A549 (cell line): Measurements from ENCODE around the gene UXS1. TPM values are rescaled to one million over a fixed set of nuclear protein-coding genes. Genes with fewer than 3 reads are reported as not detected.

Experiments
- ATAC-seq, 2 experiments: fragments of 200-7000 bp in 1 of 2; fragments of >200 bp in 1 of 2; cut with Nextera tagmentation in 1 of 2; cut with Tn5 transposase in 1 of 2; 3 replicates each; pipeline versions ENCODE4 v1.8.0 to v1.9.1; 2018 to 2020; ENCODE audit warnings: mild to moderate bottlenecking in 1 of 2, moderate library complexity in 1 of 2
- CTCF ChIA-PET: fragments of 300-600 bp; sonication (Branson Sonifier 250); formaldehyde crosslinking; extraction: SDS; loops from one replicate; lab custom pipeline; 2021; ENCODE audit warnings: antibody characterized with exemption, inconsistent platforms; lab: Yijun Ruan, JAX
- POLR2A ChIA-PET: fragments of 350-600 bp; formaldehyde crosslinking; extraction: SDS; loops from one replicate; lab custom pipeline; 2021; ENCODE audit warnings: antibody characterized with exemption, inconsistent platforms; lab: Yijun Ruan, JAX
- DNase-seq, 2 experiments: peaks; one replicate each; pipeline versions ENCODE4 v3.0.0 to v3.0.0-alpha.2; 2011 to 2016; ENCODE audit warnings: low read depth in 1 of 2, low spot score in 1 of 2
- FAIRE-seq: peaks from 2 replicates; lab custom pipeline; 2011; peaks lifted over from hg19 to GRCh38; lab: Jason Lieb, UNC
- H3K27ac ChIP-seq, 2 experiments: fragments of >200 bp; sonication (Bioruptor Twin); formaldehyde crosslinking; 3 replicates each; pipeline ENCODE4 v1.5.1; 2016 to 2017
- H3K4me1 ChIP-seq: fragments of >200 bp; sonication (Bioruptor Twin); formaldehyde crosslinking; 3 replicates; pipeline ENCODE4 v1.6.1; 2016
- H3K4me2 ChIP-seq: fragments of >200 bp; sonication (Bioruptor Twin); formaldehyde crosslinking; 3 replicates; pipeline ENCODE4 v1.6.1; 2016
- H3K4me3 ChIP-seq: fragments of >200 bp; sonication (Bioruptor Twin); formaldehyde crosslinking; 3 replicates; pipeline ENCODE4 v1.5.1; 2016
- H3K9me3 ChIP-seq: fragments of >200 bp; sonication (Bioruptor Twin); formaldehyde crosslinking; 3 replicates; pipeline ENCODE4 v1.6.1; 2016
- CBX2 ChIP-seq: fragments of 200-600 bp; sonication (generic); IDR thresholded peaks from 2 replicates; pipeline ENCODE4 v1.6.1; 2016; ENCODE audit warnings: low read depth, mild to moderate bottlenecking, borderline replicate concordance
- CEBPB ChIP-seq, 2 experiments: fragments of >200 bp in 1 of 2; sonication (Bioruptor Twin) in 1 of 2; formaldehyde crosslinking in 1 of 2; IDR thresholded peaks; 2 replicates each; pipeline ENCODE4 v1.6.1; 2012 to 2016
- CTCF ChIP-seq: fragments of >200 bp; sonication (Bioruptor Twin); formaldehyde crosslinking; IDR thresholded peaks from 3 replicates; pipeline ENCODE4 v1.5.1; 2016
- E2F6 ChIP-seq: IDR thresholded peaks from 2 replicates; pipeline ENCODE4 v1.6.1; 2012; ENCODE audit warnings: low read depth, borderline replicate concordance
- EHF ChIP-seq: fragments of 250-450 bp; sonication (Bioruptor Pico); IDR thresholded peaks from 2 replicates; pipeline ENCODE4 v1.5.0; 2020; ENCODE audit warnings: mild to moderate bottlenecking
- ESRRA ChIP-seq: fragments of 150-350 bp; IDR thresholded peaks from 2 replicates; pipeline ENCODE4 v1.6.1; 2014; ENCODE audit warnings: mild to moderate bottlenecking, low read length, borderline replicate concordance
- FOSB ChIP-seq: fragments of 250-450 bp; sonication (Bioruptor Pico); IDR thresholded peaks from 2 replicates; pipeline ENCODE4 v1.5.0; 2020; ENCODE audit warnings: mild to moderate bottlenecking, moderate library complexity
- GATA3 ChIP-seq: IDR thresholded peaks from 2 replicates; pipeline ENCODE4 v1.6.1; 2012; ENCODE audit warnings: borderline replicate concordance
- HDAC2 ChIP-seq: fragments of 200-600 bp; sonication (generic); IDR thresholded peaks from 2 replicates; pipeline ENCODE4 v1.6.1; 2016
- HEYL ChIP-seq: fragments of 250-450 bp; sonication (Bioruptor Pico); IDR thresholded peaks from 2 replicates; pipeline ENCODE4 v1.8.0; 2021; ENCODE audit warnings: mild to moderate bottlenecking, moderate library complexity
- HMGXB4 ChIP-seq: fragments of 250-450 bp; sonication (Bioruptor Pico); IDR thresholded peaks from 2 replicates; pipeline ENCODE4 v1.5.0; 2021; ENCODE audit warnings: mild to moderate bottlenecking, moderate library complexity, borderline replicate concordance
- HOXB13 ChIP-seq: fragments of 250-450 bp; sonication (Bioruptor Pico); IDR thresholded peaks from 2 replicates; pipeline ENCODE4 v1.5.0; 2020; ENCODE audit warnings: low read depth, mild to moderate bottlenecking, moderate library complexity
- JUN ChIP-seq, 2 experiments: fragments of >200 bp; sonication (Bioruptor Twin); formaldehyde crosslinking; IDR thresholded peaks; 2 replicates in 1 of 2; 3 replicates in 1 of 2; pipeline ENCODE4 v1.6.1; 2016 to 2017
- JUNB ChIP-seq: fragments of >200 bp; sonication (Bioruptor Twin); formaldehyde crosslinking; IDR thresholded peaks from 2 replicates; pipeline ENCODE4 v1.6.1; 2016
- KDM1A ChIP-seq: fragments of 200-600 bp; sonication (generic); IDR thresholded peaks from 2 replicates; pipeline ENCODE4 v1.6.1; 2016; ENCODE audit warnings: low read depth, mild to moderate bottlenecking
- MAX ChIP-seq: IDR thresholded peaks from 2 replicates; pipeline ENCODE4 v1.6.1; 2012
- MYC ChIP-seq: IDR thresholded peaks from 2 replicates; pipeline ENCODE4 v1.6.1; 2012; ENCODE audit warnings: mild to moderate bottlenecking, inconsistent platforms, low read length, improper control_type of control experiment, borderline replicate concordance
- NR3C1 ChIP-seq: fragments of >200 bp; sonication (Bioruptor Twin); formaldehyde crosslinking; IDR thresholded peaks from 3 replicates; pipeline ENCODE4 v1.6.1; 2017
- PBX3 ChIP-seq: IDR thresholded peaks from 2 replicates; pipeline ENCODE4 v1.6.1; 2012
- RAD21 ChIP-seq, 2 experiments: fragments of >200 bp in 1 of 2; sonication (Bioruptor Twin) in 1 of 2; formaldehyde crosslinking in 1 of 2; IDR thresholded peaks in 1 of 2; conservative IDR thresholded peaks in 1 of 2; 2 replicates in 1 of 2; 3 replicates in 1 of 2; pipeline ENCODE4 v1.6.1; 2012 to 2018; ENCODE audit warnings: inconsistent platforms in 1 of 2
- RCOR1 ChIP-seq: fragments of 150-350 bp; IDR thresholded peaks from 2 replicates; pipeline ENCODE4 v1.6.1; 2014; ENCODE audit warnings: antibody characterized with exemption, low read length, low read depth
- RFX5 ChIP-seq: fragments of 450-650 bp; IDR thresholded peaks from 2 replicates; pipeline ENCODE4 v1.7.1; 2014; ENCODE audit warnings: antibody characterized with exemption, mild to moderate bottlenecking, moderate library complexity
- TFCP2L1 ChIP-seq: fragments of 250-450 bp; sonication (Bioruptor Pico); IDR thresholded peaks from 2 replicates; pipeline ENCODE4 v1.5.0; 2021; ENCODE audit warnings: mild to moderate bottlenecking
- USF2 ChIP-seq: fragments of 450-650 bp; IDR thresholded peaks from 2 replicates; pipeline ENCODE4 v1.6.1; 2014; ENCODE audit warnings: antibody characterized with exemption
- ZNF302 ChIP-seq: fragments of 250-450 bp; sonication (Bioruptor Pico); IDR thresholded peaks from 2 replicates; pipeline ENCODE4 v1.9.0; 2021; ENCODE audit warnings: inconsistent platforms, mild to moderate bottlenecking, moderate library complexity
- WGBS: methylation state at CpG from one replicate; pipeline ENCODE4 v1.1.6; 2017; ENCODE audit errors: missing lambda C conversion rate; 5-methylcytosine and 5-hydroxymethylcytosine counted together
- polyA plus RNA-seq, 4 experiments: library from polyadenylated mRNA; depleted of rRNA in 3 of 4; stranded (reverse); fragments of >200 nt; fragmentation: RNase III in 1 of 4; extraction: RNeasy Plus Mini Kit Qiagen cat#74134 plus additional on column Dnase treatment in 1 of 4; gene quantifications; 2 replicates in 3 of 4; 3 replicates in 1 of 4; pipeline ENCODE4 v1.2.3, GENCODE V29; 2011 to 2017

Gene UXS1
- polyA plus RNA-seq, 2 of the 4 experiments (the other 2 are of a cell fraction): 50.5 to 53.2 TPM

GRCh38 chr2:106140113-106140512 is 54.0 kb downstream of the UXS1 start:
- H3K4me3 ChIP-seq: no peak overlapping the region
- ATAC-seq (no peak), FAIRE-seq (no peak), DNase-seq (no peak)
- CTCF ChIA-PET: interaction anchor here (1.4 kb wide), 1 partner anchor 8 kb away, joined by 3 read pairs; no protein-coding TSS in a partner anchor
- WGBS: 92% methylated on average over 6 of the region's 6 CpGs
- H3K4me2 ChIP-seq: no peak overlapping the region
- H3K9me3 ChIP-seq: no peaks in the 10 kb centered on the region
- H3K4me1 ChIP-seq: no peaks in the 10 kb centered on the region
- TF ChIP-seq FOSB (CRISPR knock-in tag) (no peak), CEBPB (IDR thresholded peaks at IDR 0.05) (no peak), RFX5 (no peak), E2F6 (no peak), EHF (CRISPR knock-in tag) (no peak), ZNF302 (CRISPR knock-in tag) (no peak), NR3C1 (no peak), MAX (no peak), JUN (IDR thresholded peaks at IDR 0.05) (no peak), KDM1A (no peak), GATA3 (no peak), HDAC2 (no peak), HEYL (CRISPR knock-in tag) (no peak), RCOR1 (no peak), PBX3 (no peak)
- POLR2A ChIA-PET: no interaction called here
- H3K27ac ChIP-seq: no peak overlapping the region

- no peak overlapping the region for H3K4me3 ChIP-seq
- ChIA-PET CTCF (interaction anchor here (1.4 kb wide), 1 partner anchor 9 kb away, joined by 3 read pairs; no protein-coding TSS in a partner anchor), POLR2A (no interaction called here)
- H3K4me2 ChIP-seq: no peak overlapping the region
- H3K27ac ChIP-seq: no peak overlapping the region
- TF ChIP-seq ESRRA (no peak), CBX2 (no peak), JUN (IDR thresholded peaks at IDR 0.05) (no peak), JUNB (no peak), GATA3 (no peak), MYC (no peak), CTCF (no peak), E2F6 (no peak), HEYL (CRISPR knock-in tag) (no peak), TFCP2L1 (no peak), HMGXB4 (no peak), HOXB13 (CRISPR knock-in tag) (no peak), USF2 (no peak), PBX3 (no peak), EHF (CRISPR knock-in tag) (no peak), RAD21 (conservative IDR thresholded peaks at IDR 0.05 in 1 of 2, IDR thresholded peaks at IDR 0.05 in 1 of 2) (no peak), ZNF302 (CRISPR knock-in tag) (no peak)
- ATAC-seq (no peak), FAIRE-seq (no peak), DNase-seq (no peak)
- WGBS: 90% methylated on average over 10 of the region's 10 CpGs
- no peaks in the 10 kb centered on the region for H3K9me3 ChIP-seq
- no peaks in the 10 kb centered on the region for H3K4me1 ChIP-seq
These were observed 54.7 kb downstream of the UXS1 start for GRCh38 chr2:106139238-106139935.
